Suppressor macrophage (primary cell): ENCODE data around the gene CNTNAP3.
"Not testable (repeated sequence)": the region's sequence is repeated elsewhere in the genome, so short reads cannot be mapped to it uniquely, and the experiment has no call there.

Source experiments
- DNase-seq, 4 experiments: peaks; one replicate each; pipeline ENCODE4 v3.0.0-alpha.2; 2020 to 2022
- total RNA-seq, 17 experiments: gene quantifications; one replicate each; lab custom pipeline; 2026; ENCODE audit warnings: mixed read lengths in 6 of 17, inconsistent platforms in 3 of 17; lab: John Stamatoyannopoulos, UW

Gene CNTNAP3
- total RNA-seq: 0 to 7.2 (median 0) reads per million in 17 experiments

- not testable (repeated sequence) for DNase-seq
Measured at GRCh38 chr9:39287980-39288379, at the start of gene CNTNAP3. CNTNAP3 (minus strand) TSS chr9:39288167; CDS start chr9:39288064, 103 bp downstream.

- DNase-seq: not testable (repeated sequence)
Measured at GRCh38 chr9:39279995-39280394, 8.0 kb downstream of the CNTNAP3 start.

- not testable (repeated sequence) for DNase-seq
Measured at GRCh38 chr9:39242513-39242912, 45.5 kb downstream of the CNTNAP3 start.

GRCh38 chr9:39232130-39232991 is 55.6 kb downstream of the CNTNAP3 start:
- not testable (repeated sequence) for DNase-seq

GRCh38 chr9:39215976-39216375 is 72.0 kb downstream of the CNTNAP3 start:
- not testable (repeated sequence) for DNase-seq

- not testable (repeated sequence) for DNase-seq
Measured at GRCh38 chr9:39209773-39210172, 78.2 kb downstream of the CNTNAP3 start.

- DNase-seq: not testable (repeated sequence)
Measured at GRCh38 chr9:39206643-39207042, 81.3 kb downstream of the CNTNAP3 start.

GRCh38 chr9:39205842-39206241 is 82.1 kb downstream of the CNTNAP3 start:
- DNase-seq: not testable (repeated sequence)

GRCh38 chr9:39200412-39200811 is 87.6 kb downstream of the CNTNAP3 start:
- DNase-seq: not testable (repeated sequence)

GRCh38 chr9:39198000-39198709 is 89.8 kb downstream of the CNTNAP3 start:
- DNase-seq: not testable (repeated sequence)

- DNase-seq: not testable (repeated sequence)
Measured at GRCh38 chr9:39171370-39171769, 116.6 kb downstream of the CNTNAP3 start.

GRCh38 chr9:39157714-39158113 is 130.3 kb downstream of the CNTNAP3 start:
- not testable (repeated sequence) for DNase-seq

GRCh38 chr9:39132826-39133552 is 155.0 kb downstream of the CNTNAP3 start:
- DNase-seq: not testable (repeated sequence)

- not testable (repeated sequence) for DNase-seq
Measured at GRCh38 chr9:39121401-39121800, 166.6 kb downstream of the CNTNAP3 start.

- not testable (repeated sequence) for DNase-seq
Measured at GRCh38 chr9:39111746-39112145, 176.2 kb downstream of the CNTNAP3 start.

- DNase-seq: no peak
Measured at GRCh38 chr9:39108145-39108544, 179.8 kb downstream of the CNTNAP3 start.

GRCh38 chr9:39097208-39097607 is 190.8 kb downstream of the CNTNAP3 start:
- DNase-seq: not testable (repeated sequence)

GRCh38 chr9:39085311-39085710 is 202.7 kb downstream of the CNTNAP3 start:
- DNase-seq: not testable (repeated sequence)

- not testable (repeated sequence) for DNase-seq
Measured at GRCh38 chr9:39082574-39082973, 205.4 kb downstream of the CNTNAP3 start.

GRCh38 chr9:39080081-39080480 is 207.9 kb downstream of the CNTNAP3 start:
- not testable (repeated sequence) for DNase-seq

GRCh38 chr9:39078621-39079256 is 209.2 kb downstream of the CNTNAP3 start:
- peak in 2 of 4 experiments; percentile 1 to 4 for DNase-seq

GRCh38 chr9:39073537-39073936 is 214.4 kb downstream of the CNTNAP3 start:
- DNase-seq: not testable (repeated sequence)
